ENCODE data around the gene C3orf85.

C3orf85 gene

DNA sequence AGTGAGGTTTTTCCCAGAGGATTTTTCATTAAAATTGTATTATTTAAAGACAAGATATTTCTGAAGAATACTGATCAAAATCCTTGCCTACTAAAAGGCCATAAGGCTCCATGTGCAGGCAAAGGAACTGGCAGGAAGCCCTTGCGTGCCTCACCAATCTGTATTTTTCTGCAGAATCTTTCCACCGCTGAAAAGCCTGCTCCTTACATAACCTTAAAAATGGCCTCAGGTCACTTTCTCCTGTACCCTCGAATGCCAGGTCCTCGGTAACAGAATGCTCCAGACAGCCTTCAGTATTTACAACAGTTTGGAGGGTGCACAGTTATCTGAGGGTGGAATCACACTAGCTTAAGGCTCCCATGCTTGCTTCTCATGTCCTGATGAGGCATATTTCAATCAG is 21.8 kb upstream of the C3orf85 start:
- H3K27me3 ChIP-seq (ENCODE audit: insufficient read depth, poor library complexity, severe bottlenecking) = no peaks in the 10 kb centered on the region
- no peak overlapping the region for H3K4me3 ChIP-seq (replicated peaks; ENCODE audit: insufficient read depth, low read length)
- TF ChIP-seq POLR2AphosphoS5 (IDR thresholded peaks at IDR 0.05; ENCODE audit: low read depth) (no peak), GABPA (IDR thresholded peaks at IDR 0.05; ENCODE audit: low read depth) (no peak), SPI1 (IDR thresholded peaks at IDR 0.05; ENCODE audit: borderline replicate concordance, low read depth) (no peak)
- TF ChIP-seq, protein P1, sequence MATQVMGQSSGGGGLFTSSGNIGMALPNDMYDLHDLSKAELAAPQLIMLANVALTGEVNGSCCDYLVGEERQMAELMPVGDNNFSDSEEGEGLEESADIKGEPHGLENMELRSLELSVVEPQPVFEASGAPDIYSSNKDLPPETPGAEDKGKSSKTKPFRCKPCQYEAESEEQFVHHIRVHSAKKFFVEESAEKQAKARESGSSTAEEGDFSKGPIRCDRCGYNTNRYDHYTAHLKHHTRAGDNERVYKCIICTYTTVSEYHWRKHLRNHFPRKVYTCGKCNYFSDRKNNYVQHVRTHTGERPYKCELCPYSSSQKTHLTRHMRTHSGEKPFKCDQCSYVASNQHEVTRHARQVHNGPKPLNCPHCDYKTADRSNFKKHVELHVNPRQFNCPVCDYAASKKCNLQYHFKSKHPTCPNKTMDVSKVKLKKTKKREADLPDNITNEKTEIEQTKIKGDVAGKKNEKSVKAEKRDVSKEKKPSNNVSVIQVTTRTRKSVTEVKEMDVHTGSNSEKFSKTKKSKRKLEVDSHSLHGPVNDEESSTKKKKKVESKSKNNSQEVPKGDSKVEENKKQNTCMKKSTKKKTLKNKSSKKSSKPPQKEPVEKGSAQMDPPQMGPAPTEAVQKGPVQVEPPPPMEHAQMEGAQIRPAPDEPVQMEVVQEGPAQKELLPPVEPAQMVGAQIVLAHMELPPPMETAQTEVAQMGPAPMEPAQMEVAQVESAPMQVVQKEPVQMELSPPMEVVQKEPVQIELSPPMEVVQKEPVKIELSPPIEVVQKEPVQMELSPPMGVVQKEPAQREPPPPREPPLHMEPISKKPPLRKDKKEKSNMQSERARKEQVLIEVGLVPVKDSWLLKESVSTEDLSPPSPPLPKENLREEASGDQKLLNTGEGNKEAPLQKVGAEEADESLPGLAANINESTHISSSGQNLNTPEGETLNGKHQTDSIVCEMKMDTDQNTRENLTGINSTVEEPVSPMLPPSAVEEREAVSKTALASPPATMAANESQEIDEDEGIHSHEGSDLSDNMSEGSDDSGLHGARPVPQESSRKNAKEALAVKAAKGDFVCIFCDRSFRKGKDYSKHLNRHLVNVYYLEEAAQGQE (IDR thresholded peaks at IDR 0.05; ENCODE audit: insufficient replicate concordance, low read depth) = no peak
- H3K27ac ChIP-seq (replicated peaks) = no peak overlapping the region
- DNase-seq (ENCODE audit: low read depth in 1 of 2, low spot score in 1 of 2) = no peak

DNA sequence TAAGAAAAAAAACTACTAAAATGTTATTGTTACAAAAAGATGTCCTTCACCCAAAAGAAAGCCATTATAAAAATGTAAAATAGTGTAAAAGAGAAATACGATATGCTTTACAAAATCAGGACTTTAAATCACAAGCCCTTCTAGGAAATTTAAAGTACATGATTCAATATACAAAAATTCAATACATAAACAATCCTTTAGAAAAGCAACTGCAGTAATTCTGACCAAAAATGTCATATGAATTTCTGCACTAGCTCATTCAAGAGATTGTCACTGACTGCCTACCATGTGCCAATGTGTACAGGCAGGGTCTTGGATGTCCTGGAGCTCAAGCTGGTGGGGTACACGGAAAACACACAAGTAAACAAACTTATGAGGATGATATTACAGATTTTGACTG is 21.1 kb upstream of the C3orf85 start:
- no peaks in the 10 kb centered on the region for H3K27me3 ChIP-seq (ENCODE audit: insufficient read depth, poor library complexity, severe bottlenecking)
- DNase-seq (ENCODE audit: low read depth in 1 of 2, low spot score in 1 of 2) = no peak
- no peak for TF ChIP-seq GABPA (IDR thresholded peaks at IDR 0.05; ENCODE audit: low read depth)
- no peak overlapping the region for H3K27ac ChIP-seq (replicated peaks)
- no peak overlapping the region for H3K4me3 ChIP-seq (replicated peaks; ENCODE audit: insufficient read depth, low read length)

DNA sequence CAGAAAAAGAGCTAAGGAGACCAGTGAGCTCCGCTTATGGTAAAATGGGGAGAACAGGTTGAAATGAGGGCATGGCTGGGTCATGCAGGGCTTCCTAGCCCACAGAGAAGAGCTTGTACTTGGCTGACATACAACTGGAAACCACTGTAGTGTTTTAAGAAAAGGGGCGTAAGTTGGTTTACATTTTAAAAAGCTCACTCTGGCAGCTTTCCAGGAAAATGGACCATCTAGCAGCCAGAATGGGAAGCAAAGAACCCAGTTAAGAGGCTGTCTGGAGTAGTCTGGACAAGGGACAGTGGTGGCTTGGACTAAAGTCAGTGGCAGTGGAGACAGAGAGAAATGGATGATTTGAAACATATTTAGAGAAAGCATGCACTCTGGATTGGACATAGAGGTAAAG is 20.5 kb upstream of the C3orf85 start:
- TF ChIP-seq POLR2AphosphoS5 (IDR thresholded peaks at IDR 0.05; ENCODE audit: low read depth) (no peak), GABPA (IDR thresholded peaks at IDR 0.05; ENCODE audit: low read depth) (no peak), SPI1 (IDR thresholded peaks at IDR 0.05; ENCODE audit: borderline replicate concordance, low read depth) (no peak)
- TF ChIP-seq, protein P2, sequence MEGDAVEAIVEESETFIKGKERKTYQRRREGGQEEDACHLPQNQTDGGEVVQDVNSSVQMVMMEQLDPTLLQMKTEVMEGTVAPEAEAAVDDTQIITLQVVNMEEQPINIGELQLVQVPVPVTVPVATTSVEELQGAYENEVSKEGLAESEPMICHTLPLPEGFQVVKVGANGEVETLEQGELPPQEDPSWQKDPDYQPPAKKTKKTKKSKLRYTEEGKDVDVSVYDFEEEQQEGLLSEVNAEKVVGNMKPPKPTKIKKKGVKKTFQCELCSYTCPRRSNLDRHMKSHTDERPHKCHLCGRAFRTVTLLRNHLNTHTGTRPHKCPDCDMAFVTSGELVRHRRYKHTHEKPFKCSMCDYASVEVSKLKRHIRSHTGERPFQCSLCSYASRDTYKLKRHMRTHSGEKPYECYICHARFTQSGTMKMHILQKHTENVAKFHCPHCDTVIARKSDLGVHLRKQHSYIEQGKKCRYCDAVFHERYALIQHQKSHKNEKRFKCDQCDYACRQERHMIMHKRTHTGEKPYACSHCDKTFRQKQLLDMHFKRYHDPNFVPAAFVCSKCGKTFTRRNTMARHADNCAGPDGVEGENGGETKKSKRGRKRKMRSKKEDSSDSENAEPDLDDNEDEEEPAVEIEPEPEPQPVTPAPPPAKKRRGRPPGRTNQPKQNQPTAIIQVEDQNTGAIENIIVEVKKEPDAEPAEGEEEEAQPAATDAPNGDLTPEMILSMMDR (IDR thresholded peaks at IDR 0.05; ENCODE audit: insufficient read depth, low read length) = no peak
- TF ChIP-seq, protein P1 (IDR thresholded peaks at IDR 0.05; ENCODE audit: insufficient replicate concordance, low read depth) = no peak
- no peak overlapping the region for H3K4me3 ChIP-seq (replicated peaks; ENCODE audit: insufficient read depth, low read length)
- H3K27ac ChIP-seq (replicated peaks) = no peak overlapping the region
- H3K27me3 ChIP-seq (ENCODE audit: insufficient read depth, poor library complexity, severe bottlenecking) = no peaks in the 10 kb centered on the region
- no peak for DNase-seq (ENCODE audit: low read depth in 1 of 2, low spot score in 1 of 2)

DNA sequence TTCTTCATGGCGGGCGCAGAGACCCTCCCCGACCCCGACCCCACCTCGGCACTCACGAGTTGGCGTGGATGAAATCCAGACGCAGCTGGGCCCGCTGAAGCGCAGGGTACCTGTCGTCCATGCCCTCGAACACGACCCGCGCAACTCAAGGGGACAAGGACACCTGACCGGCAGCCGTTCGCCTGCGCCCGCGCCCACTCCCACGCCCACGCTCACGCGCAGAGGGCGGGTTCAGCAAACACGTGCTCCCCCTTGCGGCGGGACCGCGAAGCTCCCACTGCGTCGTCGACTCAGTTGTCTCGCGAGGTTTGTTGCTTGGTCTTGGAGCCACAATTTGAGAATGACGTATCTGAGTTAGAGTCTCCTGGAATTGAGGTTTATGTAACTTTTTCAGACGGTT is 18.6 kb upstream of the C3orf85 start, which contains the start of gene MORC1:
TSS of gene MORC1 (minus strand) at position 196 of the 400 bp plus-strand sequence. CDS start at position 121, 75 bp downstream.
- no peak for TF ChIP-seq POLR2AphosphoS5 (IDR thresholded peaks at IDR 0.05; ENCODE audit: low read depth)
- TF ChIP-seq, protein P1 (IDR thresholded peaks at IDR 0.05; ENCODE audit: insufficient replicate concordance, low read depth) = no peak
- TF ChIP-seq GABPA (IDR thresholded peaks at IDR 0.05; ENCODE audit: low read depth) = no peak
- no peak for TF ChIP-seq SPI1 (IDR thresholded peaks at IDR 0.05; ENCODE audit: borderline replicate concordance, low read depth)
- TF ChIP-seq, protein P2 (IDR thresholded peaks at IDR 0.05; ENCODE audit: insufficient read depth, low read length) = no peak
- H3K27ac ChIP-seq (replicated peaks) = no peak within 1 kb of the TSS
- no peak within 1 kb of the TSS for H3K4me3 ChIP-seq (replicated peaks; ENCODE audit: insufficient read depth, low read length)
- peaks cover 2% of the 10 kb centered on the region for H3K27me3 ChIP-seq (ENCODE audit: insufficient read depth, poor library complexity, severe bottlenecking)
- no peak for DNase-seq (ENCODE audit: low read depth in 1 of 2, low spot score in 1 of 2)
